HCT116 (cell line): Measurements from ENCODE around the gene FAM221B. TPM values are rescaled to one million over a fixed set of nuclear protein-coding genes. Genes with fewer than 3 reads are reported as not detected.

Experiments
- ATAC-seq: fragments of 200-7000 bp; cut with Tn5 transposase; 2 replicates; pipeline ENCODE4 v1.9.1; 2020; ENCODE audit warnings: mild to moderate bottlenecking, moderate library complexity
- BruUV-seq: library from RNA; stranded (reverse); fragments of 400-500 nt; replicated peaks from 2 replicates; lab custom pipeline; 2021; lab: Mats Ljungman, UMichigan
- CTCF ChIA-PET: fragments of 300-600 bp; sonication (Branson Sonifier 250); formaldehyde crosslinking; loops from one replicate; lab custom pipeline; 2021; ENCODE audit warnings: antibody characterized with exemption; lab: Charles Lee
- POLR2A ChIA-PET: fragments of 300-600, 350-600 bp; sonication (Branson Sonifier 250); formaldehyde crosslinking; loops from one replicate; lab custom pipeline; 2021; ENCODE audit warnings: antibody characterized with exemption; lab: Charles Lee
- RAD21 ChIA-PET, 2 experiments: fragments of 300-600 bp; sonication (Branson Sonifier 250); formaldehyde crosslinking; loops; one replicate each; lab custom pipeline; 2023; ENCODE audit warnings: low total read pairs in 2 of 2; ENCODE audit not compliant: uncharacterized antibody in 2 of 2, unreplicated experiment in 2 of 2, low non-redundant PET in 1 of 2; lab: Charles Lee
- DNase-seq: peaks from one replicate; pipeline ENCODE4 v3.0.0-alpha.2; 2010; ENCODE audit warnings: low read depth, low spot score
- H2AFZ ChIP-seq: fragments of 200-600 bp; shearing (Covaris generic), sonication (generic); 2 replicates; pipeline ENCODE4 v1.6.1; 2017; ENCODE audit warnings: low read depth, mixed run types, mixed read lengths, antibody characterized with exemption, low read length; ENCODE audit not compliant: poor library complexity, severe bottlenecking
- H3K27ac ChIP-seq: 2 replicates; pipeline ENCODE4 v1.5.1; 2012; ENCODE audit warnings: low read depth, low read length
- H3K27me3 ChIP-seq: fragments of 200-600 bp; sonication (generic); 2 replicates; pipeline ENCODE4 v1.6.1; 2016; ENCODE audit warnings: mixed run types, low read length, mixed read lengths; ENCODE audit not compliant: insufficient read depth
- H3K36me3 ChIP-seq, 2 experiments: fragments of 200-500 bp in 1 of 2; fragments of 200-600 bp in 1 of 2; sonication (Bioruptor generic) in 1 of 2; sonication (generic) in 1 of 2; 2 replicates each; pipeline versions ENCODE4 v1.5.1 to v1.6.1; 2014 to 2016; ENCODE audit warnings: low read length in 2 of 2, inconsistent platforms in 1 of 2, mixed read lengths in 1 of 2, mixed run types in 1 of 2; ENCODE audit not compliant: insufficient read depth in 2 of 2, control insufficient read depth in 1 of 2
- H3K4me1 ChIP-seq, 2 experiments: fragments of 200-600 bp in 1 of 2; sonication (generic) in 1 of 2; 2 replicates each; pipeline versions ENCODE4 v1.5.1 to v1.6.1; 2012 to 2017; ENCODE audit warnings: low read length in 2 of 2, inconsistent platforms in 1 of 2, mild to moderate bottlenecking in 1 of 2, mixed read lengths in 1 of 2, mixed run types in 1 of 2, moderate library complexity in 1 of 2; ENCODE audit not compliant: insufficient read depth in 2 of 2, control insufficient read depth in 1 of 2
- H3K4me2 ChIP-seq: fragments of 200-600 bp; sonication (generic); 2 replicates; pipeline ENCODE4 v1.6.1; 2017; ENCODE audit warnings: mixed run types, low read length, mixed read lengths
- H3K4me3 ChIP-seq, 2 experiments: fragments of 200-600 bp in 1 of 2; sonication (generic) in 1 of 2; replicated peaks in 1 of 2; 2 replicates each; pipeline ENCODE4 v1.5.1; 2011 to 2016; ENCODE audit warnings: low read length in 2 of 2, control low read depth in 1 of 2, low read depth in 1 of 2, mild to moderate bottlenecking in 1 of 2, mixed read lengths in 1 of 2, mixed run types in 1 of 2
- H3K79me2 ChIP-seq: fragments of 200-600 bp; sonication (generic); 2 replicates; pipeline ENCODE4 v1.6.1; 2017; ENCODE audit warnings: mild to moderate bottlenecking, mixed run types, low read length, moderate library complexity, mixed read lengths; ENCODE audit not compliant: insufficient read depth
- H3K9ac ChIP-seq: fragments of 200-600 bp; sonication (generic); 2 replicates; pipeline ENCODE4 v1.6.1; 2016; ENCODE audit warnings: low read length, mixed read lengths
- H3K9me2 ChIP-seq: fragments of 200-600 bp; sonication (generic), shearing (Covaris generic); 2 replicates; pipeline ENCODE4 v1.6.1; 2017; ENCODE audit warnings: mixed run types, mild to moderate bottlenecking, moderate library complexity; ENCODE audit not compliant: insufficient read depth
- H3K9me3 ChIP-seq, 2 experiments: fragments of 200-500 bp in 1 of 2; fragments of 200-600 bp in 1 of 2; sonication (Bioruptor generic) in 1 of 2; sonication (generic) in 1 of 2; 2 replicates each; pipeline ENCODE4 v1.6.1; 2014 to 2017; ENCODE audit warnings: low read length in 2 of 2, mixed read lengths in 2 of 2, inconsistent platforms in 1 of 2, low read depth in 1 of 2, mild to moderate bottlenecking in 1 of 2, mixed run types in 1 of 2, moderate library complexity in 1 of 2; ENCODE audit not compliant: control insufficient read depth in 1 of 2, insufficient read depth in 1 of 2
- H4K20me1 ChIP-seq: fragments of 200-600 bp; sonication (generic), shearing (Covaris generic); 2 replicates; pipeline ENCODE4 v1.6.1; 2017; ENCODE audit warnings: mixed run types, mild to moderate bottlenecking, moderate library complexity; ENCODE audit not compliant: insufficient read depth
- ATF3 ChIP-seq: IDR thresholded peaks from 2 replicates; pipeline ENCODE4 v1.6.1; 2012
- CBX3 ChIP-seq: IDR thresholded peaks from 2 replicates; pipeline ENCODE4 v1.6.1; 2012; ENCODE audit warnings: low read depth
- CTCF ChIP-seq, 3 experiments: fragments of 200-600 bp in 1 of 3; sonication (generic) in 1 of 3; IDR thresholded peaks in 2 of 3; conservative IDR thresholded peaks in 1 of 3; 2 replicates each; pipeline ENCODE4 v1.5.1; 2012 to 2017; ENCODE audit warnings: low read depth in 2 of 3, low read length in 2 of 3, antibody characterized with exemption in 1 of 3, borderline replicate concordance in 1 of 3, control low read depth in 1 of 3, mild to moderate bottlenecking in 1 of 3, mixed read lengths in 1 of 3, mixed run types in 1 of 3, moderate library complexity in 1 of 3; ENCODE audit not compliant: insufficient read depth in 1 of 3
- EGR1 ChIP-seq: IDR thresholded peaks from 2 replicates; pipeline ENCODE4 v1.6.1; 2012; ENCODE audit warnings: low read depth
- EZH2 ChIP-seq: fragments of 200-600 bp; sonication (generic); IDR thresholded peaks from 2 replicates; pipeline ENCODE4 v1.6.1; 2017; ENCODE audit warnings: antibody characterized with exemption, mixed run types
- JUND ChIP-seq: IDR thresholded peaks from 2 replicates; pipeline ENCODE4 v1.6.1; 2012
- POLR2A ChIP-seq: IDR thresholded peaks from 2 replicates; pipeline ENCODE4 v1.7.0; 2011; ENCODE audit warnings: borderline replicate concordance; ENCODE audit not compliant: insufficient read depth, insufficient read length; ENCODE audit errors: extremely low read depth
- POLR2AphosphoS5 ChIP-seq: IDR thresholded peaks from 2 replicates; pipeline ENCODE4 v1.6.1; 2011; ENCODE audit warnings: mild to moderate bottlenecking, low read depth, low read length, moderate library complexity
- REST ChIP-seq: IDR thresholded peaks from 2 replicates; pipeline ENCODE4 v1.6.1; 2012; ENCODE audit warnings: low read depth
- SP1 ChIP-seq: IDR thresholded peaks from 2 replicates; pipeline ENCODE4 v1.6.1; 2012; ENCODE audit warnings: low read depth
- TCF7L2 ChIP-seq: IDR thresholded peaks from 2 replicates; pipeline ENCODE4 v1.7.0; 2011; ENCODE audit warnings: borderline replicate concordance, inconsistent platforms; ENCODE audit not compliant: insufficient read depth, insufficient read length; ENCODE audit errors: extremely low read depth
- YY1 ChIP-seq: IDR thresholded peaks from 2 replicates; pipeline ENCODE4 v1.6.1; 2011; ENCODE audit warnings: low read length, low read depth, moderate library complexity, mild to moderate bottlenecking; ENCODE audit not compliant: insufficient replicate concordance; ENCODE audit errors: extremely low read depth
- ZFX ChIP-seq: fragments of 450-650 bp; IDR thresholded peaks from 2 replicates; pipeline ENCODE4 v1.6.1; 2017
- ZNF274 ChIP-seq: fragments of 200-500 bp; sonication (Bioruptor generic); IDR thresholded peaks from 2 replicates; pipeline ENCODE4 v1.6.1; 2014; ENCODE audit warnings: mild to moderate bottlenecking, low read depth, low read length, inconsistent platforms
- intact Hi-C: fragments of 100-400 bp; cut with micrococcal nuclease; formaldehyde crosslinking; loops from 2 replicates; pipeline ENCODE4 v1.10.0; 2022
- total RNA-seq: library from RNA; stranded (reverse); gene quantifications from one replicate; pipeline ENCODE4 v1.2.1, GENCODE V29; 2021; ENCODE audit not compliant: unreplicated experiment

The FAM221B gene
- total RNA-seq, 1 experiment from 2014 or later, result not detected

- ChIA-PET RAD21 (no interaction called here), POLR2A (no interaction called here), CTCF (no interaction called here)
- Histone ChIP-seq H3K4me1 (peaks cover 0 to 3% of the 10 kb centered on the region in 2 experiments; a peak in 1 of 4 replicates), H3K27ac (no peak overlapping the region), H3K79me2 (peaks cover 13% of the 10 kb centered on the region; the same call in 1 of the 2 replicates), H4K20me1 (no peaks in the 10 kb centered on the region), H3K9ac (no peak overlapping the region), H3K36me3 (no peaks in the 10 kb centered on the region), H3K4me2 (no peak overlapping the region), H3K9me2 (no peaks in the 10 kb centered on the region), H2AFZ (no peak overlapping the region), H3K4me3 (no peak overlapping the region), H3K9me3 (no peaks in the 10 kb centered on the region), H3K27me3 (no peaks in the 10 kb centered on the region)
- intact Hi-C loops, result no loop called here
- no peak for DNase-seq
- BruUV-seq, result no TSS peak
- TF ChIP-seq POLR2AphosphoS5 (no peak), ATF3 (no peak), ZFX (no peak), POLR2A (no peak), REST (no peak), YY1 (no peak), CTCF (IDR thresholded peaks at IDR 0.05 in 2 of 3, conservative IDR thresholded peaks at IDR 0.05 in 1 of 3; ENCODE audit: borderline replicate concordance in 1 of 3, insufficient read depth in 1 of 3, low read depth in 2 of 3, low read length in 2 of 3) (no peak), JUND (no peak), SP1 (no peak), CBX3 (no peak), ZNF274 (no peak), EGR1 (no peak), EZH2 (no peak), TCF7L2 (no peak)
- no peak for ATAC-seq
Measured at GRCh38 chr9:35766997-35767396, 61.5 kb downstream of the FAM221B start.

Other genes starting within 250 kb of the FAM221B start
- gene TESK1, start 223.5 kb downstream of the FAM221B start, total RNA-seq, result 26.6 TPM
- gene CD72, start 210.3 kb downstream of the FAM221B start, total RNA-seq, result 1.6 TPM
- not detected for gene SIT1, start 177.8 kb downstream of the FAM221B start, total RNA-seq
- gene RMRP, start 170.7 kb downstream of the FAM221B start, total RNA-seq, result 30,969 TPM
- 11.1 TPM for gene CCDC107, start 170.4 kb downstream of the FAM221B start, total RNA-seq
- gene ARHGEF39, start 163.5 kb downstream of the FAM221B start, total RNA-seq, result 29.8 TPM
- gene CA9, start 154.8 kb downstream of the FAM221B start, total RNA-seq, result 8.5 TPM
- 278 TPM for gene TPM2, start 138.8 kb downstream of the FAM221B start, total RNA-seq
- gene TLN1, start 96.5 kb downstream of the FAM221B start, total RNA-seq, result 144 TPM
- gene CREB3, start 96.1 kb downstream of the FAM221B start, total RNA-seq, result 22.3 TPM
- gene GBA2, start 79.5 kb downstream of the FAM221B start, total RNA-seq, result 63.6 TPM
- gene RGP1, start 79.4 kb downstream of the FAM221B start, total RNA-seq, result 32.6 TPM
- gene MSMP, start 74.5 kb downstream of the FAM221B start, total RNA-seq, result 1.2 TPM
- gene NPR2, start 37.1 kb downstream of the FAM221B start, total RNA-seq, result 18.8 TPM
- gene SPAG8, start 16.5 kb downstream of the FAM221B start, total RNA-seq, result 0.39 TPM
- 49.0 TPM for gene HINT2, start 13.7 kb downstream of the FAM221B start, total RNA-seq
- 7.2 TPM for gene TMEM8B, start 496 bp upstream of the FAM221B start, total RNA-seq
- not detected for gene OR13J1, start 41.7 kb upstream of the FAM221B start, total RNA-seq
- gene HRCT1, start 77.5 kb upstream of the FAM221B start, total RNA-seq, result 0.32 TPM
- gene SPAAR, start 80.8 kb upstream of the FAM221B start, total RNA-seq, result not detected
- gene OR2S2, start 129.4 kb upstream of the FAM221B start, total RNA-seq, result not detected
- gene RECK, start 208.2 kb upstream of the FAM221B start, total RNA-seq, result 3.8 TPM